HT1080 (cell line): Measurements from ENCODE around the gene FOXP1. TPM values are rescaled to one million over a fixed set of nuclear protein-coding genes. Genes with fewer than 3 reads are reported as not detected.

ENCODE experiments used
- DNase-seq: peaks from one replicate; pipeline ENCODE4 v3.0.0-alpha.2; 2015; ENCODE audit warnings: low read depth
- polyA plus RNA-seq, 2 experiments: library from polyadenylated mRNA; depleted of rRNA; stranded (reverse); fragments of >200 nt; gene quantifications; 2 replicates each; pipeline ENCODE4 v1.2.3, GENCODE V29; 2015
- total RNA-seq: library from RNA; depleted of rRNA; stranded (reverse); fragments of >200 nt; shearing (Covaris generic); gene quantifications from 2 replicates; pipeline ENCODE4 v1.2.3, GENCODE V29; 2014; rRNA removed

The FOXP1 gene
- 42.9 and 65.9 TPM in 2 replicates for total RNA-seq
- polyA plus RNA-seq (2015; cell fraction: cytosol; rRNA removed): 25.6 and 27.2 TPM in 2 replicates
- polyA plus RNA-seq (2015; cell fraction: nucleus; rRNA removed): 26.8 and 30.5 TPM in 2 replicates

DNA sequence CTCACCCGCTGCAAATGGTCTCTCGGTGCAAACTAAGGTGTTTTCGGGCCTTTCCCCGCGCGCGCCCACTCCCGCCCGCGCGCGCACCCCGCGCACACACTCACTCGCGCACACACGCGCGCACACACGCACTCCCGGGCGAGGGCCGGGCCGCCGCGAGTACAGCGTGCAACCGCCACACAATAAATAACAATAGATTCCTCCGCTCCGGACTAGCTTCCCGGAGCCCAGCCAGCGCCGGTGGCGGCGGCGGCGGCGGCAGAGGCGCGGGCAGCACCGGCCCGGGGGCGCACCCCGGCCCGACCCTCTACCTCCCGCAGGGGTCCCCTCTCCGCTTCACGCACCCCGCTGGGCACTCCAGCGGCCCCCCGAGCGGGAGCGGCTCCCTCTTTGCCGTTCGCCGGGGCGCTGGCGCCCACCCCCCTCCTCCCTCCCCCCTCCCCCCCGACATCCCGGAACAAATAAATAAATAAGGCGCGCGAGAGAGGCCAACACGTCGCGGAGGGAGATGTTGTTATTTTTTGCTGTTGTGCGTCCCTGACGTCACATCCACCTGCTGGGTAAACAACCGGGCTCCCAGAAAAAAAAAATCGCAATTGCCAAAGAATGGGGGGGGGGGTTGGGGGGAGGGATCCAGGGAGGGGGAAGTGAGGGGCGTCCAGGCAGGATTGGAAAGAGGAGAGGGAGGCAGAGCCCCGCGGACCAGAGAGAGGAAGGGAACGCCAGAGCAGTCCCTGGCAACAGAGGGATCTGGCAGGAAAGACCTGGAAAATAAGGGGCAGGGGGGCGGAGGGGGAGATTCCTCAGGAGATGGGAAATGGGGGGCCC is at the start of gene FOXP1:
Gene FOXP1, minus strand, starts transcription at position 163 of the 828 bp plus-strand sequence. CDS start 385,347 bp downstream, outside the sequence.
- peak; percentile 58 for DNase-seq

DNA sequence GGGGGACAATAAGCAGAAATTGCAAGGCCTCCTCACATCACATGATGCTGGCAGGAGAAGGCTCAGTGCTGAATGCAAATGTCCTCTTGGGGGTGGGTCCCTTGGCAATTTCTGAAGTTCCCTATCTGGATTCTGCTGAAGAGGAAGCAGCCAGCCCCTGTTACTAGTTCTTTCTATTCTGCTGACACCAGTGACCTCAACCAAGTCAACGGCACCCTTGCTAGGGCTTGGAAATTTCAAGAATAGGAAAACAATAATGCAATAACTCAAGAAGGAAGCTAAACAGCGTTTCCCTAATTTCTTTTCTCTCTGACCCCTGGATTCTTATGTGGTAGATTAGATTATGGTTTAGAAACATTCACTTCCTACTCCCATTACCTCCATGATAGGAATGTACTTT is 46.2 kb upstream of the FOXP1 start:
- DNase-seq: no peak

DNA sequence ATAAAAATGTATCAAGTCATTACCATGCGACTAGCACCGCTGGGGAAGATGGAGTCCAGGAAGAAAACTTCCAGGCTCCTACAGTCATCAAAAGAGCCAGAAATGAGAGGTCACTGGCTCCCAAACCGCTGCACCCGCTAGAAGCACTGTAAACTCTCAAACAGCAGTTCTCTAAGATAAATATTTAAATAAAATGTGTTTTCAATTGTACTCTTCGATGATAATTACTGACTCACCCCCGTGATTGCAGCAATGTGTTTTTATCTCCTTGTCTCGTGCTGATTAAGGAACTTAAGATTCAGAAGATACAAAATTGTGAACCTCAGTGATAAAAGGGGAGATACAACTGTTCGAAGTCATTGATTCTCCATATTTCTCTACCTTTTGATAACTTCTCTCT is 45.8 kb upstream of the FOXP1 start:
- DNase-seq: no peak

DNA sequence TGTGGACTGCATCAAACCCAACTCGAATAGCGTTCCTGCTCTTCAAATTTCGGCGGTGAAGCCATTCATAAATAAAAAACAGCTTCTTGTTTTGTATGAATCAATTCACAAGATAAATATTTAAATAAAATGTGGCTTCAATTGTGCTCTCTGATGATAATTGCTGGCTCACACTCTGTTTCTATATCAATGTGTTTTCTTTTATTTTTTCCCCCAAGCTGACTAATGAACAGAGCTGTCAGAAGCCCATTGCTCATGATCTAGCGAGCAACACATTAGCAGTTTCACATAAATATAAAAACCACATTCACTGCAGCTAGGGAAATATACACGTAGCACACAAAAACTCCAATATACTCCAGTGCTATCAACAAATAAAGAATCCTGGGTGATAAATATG is 45.0 kb upstream of the FOXP1 start:
- DNase-seq: no peak

DNA sequence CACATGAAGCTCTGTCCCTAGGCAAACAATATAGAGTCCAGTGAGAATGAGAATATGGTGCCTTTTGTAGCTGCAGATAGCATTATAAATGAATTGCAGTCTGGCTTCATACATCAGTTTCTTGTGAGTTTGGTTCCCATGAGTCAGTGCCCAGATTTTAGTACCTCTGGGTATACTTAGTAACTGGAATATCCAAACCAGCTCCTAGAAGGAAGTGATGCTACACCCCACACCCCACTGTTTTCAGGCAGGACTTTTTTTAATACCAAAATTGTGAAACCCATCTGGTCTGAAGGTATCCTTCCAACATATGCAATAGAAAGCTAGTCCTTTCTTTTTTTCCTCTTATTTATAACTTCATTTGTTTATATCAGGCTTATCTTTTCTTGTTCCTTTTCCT is 42.1 kb upstream of the FOXP1 start:
- no peak for DNase-seq

DNA sequence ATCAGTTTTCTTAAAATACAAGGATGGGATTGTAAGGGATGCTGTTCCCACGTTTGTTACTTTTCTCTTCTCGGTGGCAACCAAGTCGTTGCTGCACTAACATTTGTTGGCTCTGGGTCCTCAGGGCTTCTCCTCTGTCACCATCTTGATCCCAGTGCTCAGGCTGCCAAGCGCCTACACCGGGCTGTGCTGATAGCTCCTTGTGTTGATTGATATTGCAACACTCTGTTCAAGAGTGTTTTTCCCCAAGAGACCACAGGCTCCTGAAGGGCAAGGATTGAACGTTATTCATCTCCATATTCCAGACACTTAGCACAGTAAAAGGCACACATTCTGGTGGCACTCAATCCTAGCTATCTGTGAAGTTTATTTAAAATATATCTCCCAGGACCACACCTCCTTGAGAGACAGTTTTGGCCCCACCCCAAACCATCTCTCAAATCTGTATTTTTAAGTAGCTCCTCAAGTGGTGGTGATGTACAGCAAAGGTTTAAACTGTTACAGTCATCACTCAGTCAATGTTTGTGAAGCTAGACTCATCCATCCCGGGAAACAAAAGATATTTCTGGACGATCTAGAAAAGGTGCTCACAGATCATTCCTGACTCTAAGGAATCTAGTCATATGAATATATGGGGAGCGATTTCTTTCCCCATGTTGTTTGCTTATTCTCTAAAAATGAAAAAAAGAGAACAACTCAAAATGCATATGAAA is 38.5 kb upstream of the FOXP1 start:
- DNase-seq: no peak

DNA sequence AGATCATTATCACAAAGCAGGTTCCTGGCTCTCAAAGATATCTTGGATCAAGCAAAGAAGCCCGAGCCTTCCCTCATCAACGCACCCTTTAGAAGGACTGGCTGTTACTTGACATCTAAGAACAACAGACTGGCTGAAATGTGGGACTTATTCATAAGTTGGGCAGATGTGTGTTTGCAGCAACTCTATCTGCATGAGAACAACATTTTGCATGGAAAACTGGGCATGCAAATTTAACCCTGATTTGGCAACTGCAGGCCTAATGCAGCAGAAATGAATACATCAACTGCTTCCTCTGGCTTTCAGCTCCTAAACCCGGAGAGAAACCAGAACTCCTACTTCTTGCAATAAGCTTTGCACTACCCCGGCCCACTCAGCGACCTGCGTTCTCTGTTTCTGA is 35.0 kb upstream of the FOXP1 start:
- DNase-seq: no peak

DNA sequence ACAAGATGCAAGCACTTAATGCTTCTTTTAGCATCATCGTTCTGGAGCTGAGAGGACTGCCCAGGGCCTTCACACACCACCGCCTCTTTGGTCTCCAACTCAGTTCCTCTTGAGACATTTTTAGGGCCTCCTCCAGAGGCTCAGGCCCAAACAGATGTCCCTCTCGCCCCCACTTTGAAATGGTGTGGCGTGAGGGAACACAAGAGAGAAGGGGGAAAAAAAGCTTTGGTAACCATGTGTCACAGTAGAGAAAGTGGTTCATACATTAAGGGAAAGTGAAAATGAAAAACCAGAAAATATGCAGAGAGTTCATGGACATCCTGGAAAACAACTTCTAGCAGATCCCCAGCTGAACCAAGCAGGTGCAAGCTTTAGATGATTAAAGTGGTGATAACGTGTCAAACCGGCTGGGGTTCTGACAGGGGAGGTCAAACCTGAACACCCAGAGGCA is 33.1 kb upstream of the FOXP1 start:
- no peak for DNase-seq

DNA sequence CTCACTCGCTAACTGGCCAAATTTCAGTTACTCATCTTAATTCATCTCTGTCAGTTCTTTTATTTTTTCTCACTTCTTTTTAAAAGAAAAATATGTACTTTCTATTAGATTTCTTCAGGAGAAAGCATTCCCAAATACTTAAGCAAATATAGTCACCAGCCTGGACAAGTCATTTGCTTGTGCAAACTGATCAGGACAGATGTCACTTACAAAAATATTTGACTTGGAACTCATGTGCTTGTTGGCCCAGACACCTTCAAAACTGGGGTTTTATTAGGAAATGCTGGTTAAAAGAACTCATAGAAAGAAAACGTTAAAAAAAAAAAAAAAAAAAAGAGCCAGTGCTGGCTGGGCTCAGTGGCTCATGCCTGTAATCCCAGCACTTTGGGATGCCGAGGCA is 31.3 kb upstream of the FOXP1 start:
- no peak for DNase-seq

DNA sequence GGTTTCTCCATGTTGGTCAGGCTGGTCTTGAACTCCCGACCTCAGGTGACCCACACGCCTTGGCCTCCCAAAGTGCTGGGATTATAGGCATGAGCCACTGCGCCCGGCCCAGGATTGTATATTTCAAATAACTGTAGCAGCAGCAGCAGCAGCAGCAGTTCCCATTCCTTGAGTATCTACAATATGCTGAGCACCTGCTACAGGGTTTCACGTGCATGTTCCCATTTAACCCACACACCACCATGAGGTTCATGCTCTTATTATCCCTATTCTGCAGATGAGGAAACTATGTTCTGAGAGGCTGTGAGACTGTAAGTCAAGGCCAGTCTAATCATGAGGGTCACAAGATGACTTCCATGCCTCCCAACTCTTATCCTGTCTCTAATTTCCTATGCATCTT is 30.9 kb upstream of the FOXP1 start:
- no peak for DNase-seq

DNA sequence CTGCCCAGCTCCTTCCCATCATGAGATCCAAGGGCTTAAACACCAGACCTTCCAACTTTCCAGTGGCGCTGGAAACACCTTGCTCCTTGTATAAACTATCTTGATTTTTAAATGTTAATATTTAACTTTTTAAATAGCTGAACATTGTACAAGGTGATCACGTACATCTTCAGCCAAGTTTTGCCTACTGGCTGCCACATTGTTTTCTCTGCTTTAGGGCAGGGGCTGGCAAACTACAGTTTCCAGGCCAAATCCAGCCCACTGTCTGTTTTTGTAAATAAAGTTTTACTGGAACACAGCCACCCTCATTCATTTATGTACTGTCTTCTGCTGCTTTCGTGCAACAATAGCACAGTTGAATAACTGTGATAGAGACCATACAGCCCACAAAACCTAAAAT is 27.6 kb upstream of the FOXP1 start:
- no peak for DNase-seq

DNA sequence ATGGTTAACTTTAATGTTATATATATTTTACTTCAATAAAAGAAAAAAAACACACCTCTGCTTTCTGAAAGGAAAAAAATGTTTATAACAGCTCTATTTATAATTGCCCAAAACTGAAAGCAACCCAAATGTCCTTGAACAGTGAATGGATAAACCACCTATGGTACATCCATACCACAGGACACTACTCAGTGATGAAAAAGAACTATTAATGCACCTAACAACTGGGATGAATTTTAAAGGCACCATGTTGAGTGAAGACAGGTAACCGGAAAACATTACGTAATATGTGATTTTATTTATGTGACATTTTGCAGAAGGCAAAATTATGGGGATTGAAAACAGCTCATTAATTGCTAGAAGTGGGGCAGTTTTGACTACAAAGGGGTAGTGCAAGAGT is 23.8 kb upstream of the FOXP1 start:
- DNase-seq: no peak

DNA sequence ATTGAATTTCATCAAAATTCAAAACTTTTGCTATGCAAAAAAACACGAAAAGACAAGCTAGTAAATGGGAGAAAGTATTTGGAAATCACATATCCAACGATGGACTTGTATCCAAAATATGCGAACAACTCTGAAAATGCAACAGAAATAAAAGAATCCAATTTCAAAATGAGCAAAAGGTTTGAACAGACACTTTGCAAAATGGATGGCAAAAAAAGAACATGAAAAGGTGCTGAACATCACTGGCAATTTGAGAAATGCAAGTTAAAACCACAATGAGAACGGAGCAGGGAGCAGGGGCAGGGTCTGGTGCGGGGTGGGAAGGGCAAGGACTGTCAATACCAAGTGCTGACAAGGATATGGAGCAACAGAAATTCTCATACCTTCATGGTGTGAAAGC is 23.1 kb upstream of the FOXP1 start:
- no peak for DNase-seq

DNA sequence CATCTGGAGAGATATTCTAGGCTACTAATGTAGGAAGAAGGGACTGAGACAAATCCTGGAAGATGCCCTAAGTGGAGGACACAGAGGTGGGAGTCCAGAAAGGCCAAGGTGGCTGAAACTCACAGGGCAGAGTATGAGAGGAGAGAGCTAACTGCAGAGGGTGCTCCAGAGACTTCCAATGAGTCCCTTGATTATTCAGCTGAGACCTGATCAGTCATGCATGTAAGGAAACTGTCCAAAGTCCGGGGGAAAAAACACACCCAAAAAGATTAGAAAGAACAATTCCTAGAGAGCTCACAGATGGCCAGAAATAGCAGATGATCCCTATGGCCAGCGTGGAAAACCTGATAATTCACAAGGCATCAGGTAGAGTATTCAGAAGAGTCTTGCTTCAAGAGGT is 18.7 kb upstream of the FOXP1 start:
- DNase-seq: peak; percentile 15

DNA sequence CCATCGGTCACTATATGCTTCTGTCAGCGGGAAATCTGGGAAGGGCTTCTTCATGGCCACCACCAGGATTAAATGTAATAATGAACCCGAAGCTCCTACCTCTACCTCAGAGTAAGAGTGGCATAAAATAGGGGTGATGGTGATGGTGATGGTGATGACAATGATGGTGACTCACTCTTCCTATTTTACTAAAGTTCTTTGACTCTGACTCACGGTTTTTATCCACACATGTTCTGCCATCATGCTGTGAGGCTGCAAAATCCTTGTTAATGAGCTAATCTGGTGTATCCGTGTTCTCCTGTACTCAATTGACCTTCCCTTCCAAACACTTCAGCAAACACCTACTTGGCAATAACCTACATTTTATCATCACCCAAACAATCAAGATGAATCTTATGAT is 18.3 kb upstream of the FOXP1 start:
- peak; percentile 91 for DNase-seq

DNA sequence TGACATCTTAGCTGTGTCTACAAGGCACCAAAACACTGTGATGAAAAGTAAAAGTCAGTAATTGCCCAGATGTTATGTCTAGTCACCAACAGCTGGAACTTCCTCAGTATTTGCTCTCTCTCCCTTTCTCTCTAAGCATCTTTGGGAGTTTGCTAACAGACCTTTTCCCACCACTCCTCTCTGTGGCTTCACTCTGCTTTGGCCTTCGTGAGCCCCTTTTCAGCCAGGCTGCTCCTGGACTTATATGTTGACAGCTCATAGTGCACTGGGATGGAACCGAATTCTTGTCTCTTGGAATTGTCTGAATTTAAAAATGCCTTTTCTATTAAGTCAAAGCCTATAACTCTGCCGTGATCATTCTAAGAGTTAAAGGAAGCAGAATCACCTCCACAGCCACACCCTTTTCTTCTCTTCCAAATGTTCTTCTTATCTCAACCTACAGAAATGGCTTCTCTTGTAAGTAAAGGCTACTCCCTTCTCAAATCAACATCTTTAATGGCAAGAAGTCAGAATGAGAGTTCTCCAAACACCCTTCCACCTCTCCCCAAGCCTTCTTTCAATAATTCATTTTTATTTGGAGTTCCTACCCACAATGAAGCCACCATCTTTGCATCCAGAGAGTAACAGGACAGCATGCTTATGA is 17.2 kb upstream of the FOXP1 start:
- DNase-seq: no peak

DNA sequence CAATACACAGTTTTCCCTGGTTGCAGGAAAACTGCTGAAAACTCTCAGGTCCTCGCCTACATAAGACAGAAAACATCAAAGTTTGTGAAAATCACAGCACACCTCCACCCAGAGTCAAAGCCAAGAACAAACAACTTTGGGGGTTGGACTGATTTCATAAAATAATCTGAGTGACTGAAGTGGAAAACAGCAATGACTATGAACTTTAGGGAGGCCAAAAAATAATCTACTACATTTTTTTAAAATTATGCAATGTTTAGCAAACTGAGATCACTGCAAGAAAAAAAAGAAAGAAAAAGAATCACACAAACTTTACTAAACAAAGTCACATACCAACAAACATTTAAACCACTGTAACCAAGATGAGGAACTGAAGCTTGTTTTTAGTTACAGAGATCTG is 15.9 kb upstream of the FOXP1 start:
- no peak for DNase-seq

DNA sequence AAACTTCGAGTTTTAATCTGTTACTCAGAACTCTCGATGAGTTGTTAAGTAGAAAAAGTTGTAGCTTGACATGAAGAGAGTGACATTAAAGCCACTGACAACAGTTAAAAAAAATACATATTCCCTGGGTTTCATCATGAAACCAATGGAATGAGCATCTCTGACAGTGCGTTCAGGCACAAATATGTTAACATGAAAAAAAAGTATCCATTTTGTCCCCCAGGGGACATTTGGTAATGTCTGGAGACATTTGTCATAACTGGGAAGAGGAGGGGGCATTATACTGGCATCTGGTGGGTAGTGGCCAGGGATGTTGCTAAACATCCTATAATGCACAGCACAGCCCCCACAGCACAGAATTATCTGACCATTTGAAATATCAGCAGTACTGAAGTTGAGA is 14.8 kb upstream of the FOXP1 start:
- DNase-seq: no peak

DNA sequence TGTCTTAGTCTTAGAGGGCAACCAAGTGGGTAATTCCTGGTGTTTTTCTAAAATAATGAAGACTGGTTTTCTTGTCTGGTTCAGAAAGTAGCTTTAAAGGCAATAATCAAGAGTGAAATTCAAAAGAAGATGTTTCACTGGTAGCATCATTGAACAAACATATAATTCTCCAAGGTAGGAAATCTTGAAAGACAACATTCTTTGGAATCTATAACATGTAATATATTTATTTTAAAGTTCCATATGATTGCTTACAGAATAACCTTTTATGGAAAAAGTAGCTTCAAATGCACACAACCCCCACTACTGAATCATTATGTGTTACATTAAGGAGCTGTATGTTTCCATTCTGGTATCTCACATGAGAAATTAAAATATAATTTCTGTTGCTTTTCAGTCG is 13.8 kb upstream of the FOXP1 start:
- no peak for DNase-seq

DNA sequence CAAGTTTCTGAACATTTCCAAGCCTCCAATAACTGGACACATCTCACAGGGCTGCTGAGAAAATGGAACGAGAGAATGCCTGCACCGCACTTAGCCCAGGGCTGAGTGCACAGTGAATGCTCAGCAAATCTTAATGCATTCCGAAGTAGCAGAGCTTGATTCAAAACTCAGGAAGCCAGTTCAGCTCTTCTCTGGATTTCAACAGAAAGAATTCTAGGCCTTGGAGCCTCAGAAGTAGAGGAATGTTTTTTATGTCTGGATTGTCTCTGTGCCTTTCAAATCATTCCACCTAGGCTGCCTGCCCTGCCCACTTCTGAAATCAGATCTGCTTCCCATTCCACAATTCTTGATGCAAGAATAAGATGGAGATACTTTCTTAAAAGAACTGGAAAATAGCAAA is 9.6 kb upstream of the FOXP1 start:
- DNase-seq: no peak

DNA sequence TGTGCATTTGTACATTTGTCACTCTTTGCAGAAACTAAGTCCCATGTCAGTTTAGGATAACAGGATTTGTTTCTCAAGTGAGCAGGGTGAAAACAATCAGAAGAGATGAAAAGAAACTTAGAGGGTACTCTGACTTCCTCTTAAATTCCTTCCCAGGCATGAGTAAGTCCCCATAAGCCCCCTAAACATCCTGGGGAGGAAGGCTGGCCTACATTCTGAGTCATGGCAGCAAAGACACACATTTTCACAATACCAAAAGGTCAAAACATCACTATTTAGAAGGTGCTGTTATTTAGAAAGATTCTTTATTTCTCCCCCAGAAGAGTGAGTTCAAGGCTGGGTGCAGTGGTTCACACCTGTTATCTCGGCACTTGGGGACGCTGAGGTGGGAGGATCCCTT is 7.6 kb upstream of the FOXP1 start:
- peak; percentile 50 for DNase-seq

DNA sequence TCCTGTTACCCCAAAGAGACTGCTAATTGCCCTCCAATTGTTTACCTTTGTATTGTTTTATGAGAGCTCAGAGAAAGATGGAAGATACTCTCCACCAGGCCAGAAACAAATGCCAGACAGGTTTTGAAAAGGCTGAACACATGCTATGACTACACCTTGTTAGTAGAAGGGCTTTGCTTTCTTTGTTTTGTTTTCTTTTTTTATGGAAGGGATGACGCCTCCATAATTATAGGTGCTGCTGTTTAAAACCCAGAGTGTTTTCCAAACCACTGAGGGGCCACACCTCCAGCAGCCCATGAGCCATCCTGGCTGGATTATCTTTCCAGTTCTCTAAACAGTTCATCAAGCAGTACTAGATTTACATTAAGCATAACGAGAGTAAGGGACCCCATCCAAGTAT is 5.6 kb upstream of the FOXP1 start:
- DNase-seq: no peak
